Activated T-cell treated with anti-CD3 and anti-CD28 coated beads for 4 hours (primary cell): ENCODE results near the gene SUGCT.
"Not testable (repeated sequence)": the region's sequence is repeated elsewhere in the genome, so short reads cannot be mapped to it uniquely, and the experiment has no call there.

Experiments used
- DNase-seq: peaks from one replicate; pipeline ENCODE4 v3.0.0-alpha.2; 2020

Gene SUGCT

GRCh38 chr7:40640566-40640965 lies 505.8 kb downstream of the SUGCT start:
- DNase-seq: no peak

GRCh38 chr7:40641701-40642100 lies 506.9 kb downstream of the SUGCT start:
- DNase-seq: no peak

- no peak for DNase-seq
These were observed 508.9 kb downstream of the SUGCT start for GRCh38 chr7:40643664-40644063.

GRCh38 chr7:40644454-40645188 lies 509.8 kb downstream of the SUGCT start:
- DNase-seq: no peak

GRCh38 chr7:40645197-40645596 lies 510.4 kb downstream of the SUGCT start:
- DNase-seq: no peak

- DNase-seq: no peak
These were observed 511.9 kb downstream of the SUGCT start for GRCh38 chr7:40646717-40647116.

GRCh38 chr7:40647719-40648118 lies 512.9 kb downstream of the SUGCT start:
- no peak for DNase-seq

- no peak for DNase-seq
These were observed 514.4 kb downstream of the SUGCT start for GRCh38 chr7:40649247-40649646.

GRCh38 chr7:40650903-40651302 lies 516.1 kb downstream of the SUGCT start:
- not testable (repeated sequence) for DNase-seq

GRCh38 chr7:40654171-40654570 lies 519.4 kb downstream of the SUGCT start:
- no peak for DNase-seq

- no peak for DNase-seq
These were observed 520.6 kb downstream of the SUGCT start for GRCh38 chr7:40655426-40655825.

GRCh38 chr7:40656349-40656748 lies 521.5 kb downstream of the SUGCT start:
- DNase-seq: no peak

- DNase-seq: no peak
These were observed 523.9 kb downstream of the SUGCT start for GRCh38 chr7:40658729-40659128.

- no peak for DNase-seq
These were observed 524.4 kb downstream of the SUGCT start for GRCh38 chr7:40659231-40659630.

GRCh38 chr7:40673285-40673684 lies 538.5 kb downstream of the SUGCT start:
- no peak for DNase-seq

GRCh38 chr7:40674316-40674715 lies 539.5 kb downstream of the SUGCT start:
- no peak for DNase-seq

GRCh38 chr7:40675741-40676140 lies 540.9 kb downstream of the SUGCT start:
- DNase-seq: no peak

- no peak for DNase-seq
These were observed 541.4 kb downstream of the SUGCT start for GRCh38 chr7:40676221-40676620.

GRCh38 chr7:40680657-40681056 lies 545.9 kb downstream of the SUGCT start:
- no peak for DNase-seq

GRCh38 chr7:40682696-40683095 lies 547.9 kb downstream of the SUGCT start:
- DNase-seq: no peak

GRCh38 chr7:40694026-40694809 lies 559.4 kb downstream of the SUGCT start:
- DNase-seq: no peak

- DNase-seq: no peak
These were observed 560.2 kb downstream of the SUGCT start for GRCh38 chr7:40694991-40695390.

- no peak for DNase-seq
These were observed 562.8 kb downstream of the SUGCT start for GRCh38 chr7:40697653-40698052.

- DNase-seq: no peak
These were observed 563.6 kb downstream of the SUGCT start for GRCh38 chr7:40698214-40698920.
